HEK293 (cell line): ENCODE results near the gene BICC1.

Source experiments
- CTCF ChIA-PET: fragments of 350-600 bp; formaldehyde crosslinking; extraction: SDS; loops from one replicate; lab custom pipeline; 2021; ENCODE audit warnings: antibody characterized with exemption; lab: Yijun Ruan, JAX
- POLR2A ChIA-PET: fragments of 300-600 bp; formaldehyde crosslinking; extraction: SDS; loops from one replicate; lab custom pipeline; 2020; ENCODE audit warnings: antibody characterized with exemption, inconsistent platforms; lab: Yijun Ruan, JAX
- H3K27ac ChIP-seq: fragments of 200-500 bp; sonication (Bioruptor generic); 2 replicates; pipeline ENCODE4 v1.5.1; 2014; ENCODE audit warnings: low read depth, low read length, control low read depth, inconsistent platforms; ENCODE audit errors: extremely low read depth
- H3K36me3 ChIP-seq, 2 experiments: fragments of 200-500 bp in 1 of 2; sonication (Bioruptor generic) in 1 of 2; 1 replicate in 1 of 2; 2 replicates in 1 of 2; pipeline ENCODE4 v1.5.1; 2014 to 2017; ENCODE audit warnings: inconsistent platforms in 2 of 2, low read length in 2 of 2; ENCODE audit not compliant: control insufficient read depth in 2 of 2, insufficient read depth in 1 of 2
- H3K4me1 ChIP-seq: fragments of 200-500 bp; sonication (Bioruptor generic); 2 replicates; pipeline ENCODE4 v1.5.1; 2014; ENCODE audit warnings: mild to moderate bottlenecking, low read length, inconsistent platforms; ENCODE audit not compliant: control insufficient read depth, insufficient read depth
- H3K4me3 ChIP-seq: 2 replicates; pipeline ENCODE4 v1.5.1; 2011; ENCODE audit warnings: low read depth, mild to moderate bottlenecking, control low read depth, low read length, moderate library complexity
- H3K9me3 ChIP-seq: fragments of 200-500 bp; sonication (Bioruptor generic); 2 replicates; pipeline ENCODE4 v1.5.1; 2014; ENCODE audit warnings: low read depth, low read length, inconsistent platforms; ENCODE audit not compliant: control insufficient read depth, insufficient read depth
- GLIS1 ChIP-seq: fragments of 450-650 bp; formaldehyde crosslinking; IDR thresholded peaks from 2 replicates; pipeline ENCODE4 v1.5.1; 2016; ENCODE audit warnings: missing biosample characterization, missing genetic modification characterization
- KLF16 ChIP-seq: fragments of 450-650 bp; formaldehyde crosslinking; IDR thresholded peaks from 2 replicates; pipeline ENCODE4 v1.5.1; 2017; ENCODE audit warnings: missing biosample characterization, missing genetic modification characterization
- KLF8 ChIP-seq: fragments of 450-650 bp; formaldehyde crosslinking; IDR thresholded peaks from 2 replicates; pipeline ENCODE4 v1.5.1; 2016; ENCODE audit warnings: missing biosample characterization, missing genetic modification characterization
- PBX3 ChIP-seq: sonication (generic); formaldehyde crosslinking; IDR thresholded peaks from 2 replicates; pipeline ENCODE4 v1.8.1; 2022; ENCODE audit warnings: mild to moderate bottlenecking, moderate library complexity, missing genetic modification reagents
- PRDM6 ChIP-seq: fragments of 450-650 bp; formaldehyde crosslinking; IDR thresholded peaks from 2 replicates; pipeline ENCODE4 v1.5.1; 2017; ENCODE audit warnings: missing biosample characterization, missing genetic modification characterization
- SETDB1 ChIP-seq: IDR thresholded peaks from one replicate; pipeline ENCODE4 v1.6.1; 2017; ENCODE audit warnings: mild to moderate bottlenecking, low read length, moderate library complexity, mixed read lengths; ENCODE audit not compliant: insufficient read length
- WT1 ChIP-seq: fragments of 450-650 bp; formaldehyde crosslinking; IDR thresholded peaks from 2 replicates; pipeline ENCODE4 v1.5.1; 2016; ENCODE audit warnings: missing biosample characterization, missing genetic modification characterization
- YY2 ChIP-seq: fragments of 450-650 bp; formaldehyde crosslinking; IDR thresholded peaks from 2 replicates; pipeline ENCODE4 v1.5.1; 2016; ENCODE audit warnings: missing biosample characterization, missing genetic modification characterization
- ZNF146 ChIP-seq: fragments of 450-650 bp; formaldehyde crosslinking; IDR thresholded peaks from 2 replicates; pipeline ENCODE4 v1.5.1; 2016; ENCODE audit warnings: missing biosample characterization, missing genetic modification characterization
- ZNF148 ChIP-seq: fragments of 450-650 bp; formaldehyde crosslinking; IDR thresholded peaks from 2 replicates; pipeline ENCODE4 v1.5.0; 2017; ENCODE audit warnings: missing biosample characterization, missing genetic modification characterization, borderline replicate concordance
- ZNF223 ChIP-seq: fragments of 450-650 bp; formaldehyde crosslinking; IDR thresholded peaks from 2 replicates; pipeline ENCODE4 v1.5.1; 2016; ENCODE audit warnings: missing biosample characterization, missing genetic modification characterization
- ZNF24 ChIP-seq: fragments of 450-650 bp; formaldehyde crosslinking; IDR thresholded peaks from 2 replicates; pipeline ENCODE4 v1.5.1; 2016; ENCODE audit warnings: missing biosample characterization, missing genetic modification characterization
- ZNF266 ChIP-seq: fragments of 450-650 bp; formaldehyde crosslinking; IDR thresholded peaks from 2 replicates; pipeline ENCODE4 v1.5.1; 2016; ENCODE audit warnings: missing biosample characterization, missing genetic modification characterization, low read depth
- ZNF335 ChIP-seq: fragments of 450-650 bp; formaldehyde crosslinking; conservative IDR thresholded peaks from 2 replicates; pipeline ENCODE4 v1.5.1; 2016; ENCODE audit warnings: missing biosample characterization, missing genetic modification characterization
- ZNF398 ChIP-seq: fragments of 450-650 bp; formaldehyde crosslinking; IDR thresholded peaks from 2 replicates; pipeline ENCODE4 v1.5.1; 2017; ENCODE audit warnings: missing biosample characterization, missing genetic modification characterization
- ZNF433 ChIP-seq: fragments of 450-650 bp; formaldehyde crosslinking; IDR thresholded peaks from 2 replicates; pipeline ENCODE4 v1.5.1; 2016; ENCODE audit warnings: missing biosample characterization, missing genetic modification characterization, low read depth
- ZNF473 ChIP-seq: fragments of 450-650 bp; formaldehyde crosslinking; IDR thresholded peaks from 2 replicates; pipeline ENCODE4 v1.5.1; 2017; ENCODE audit warnings: missing biosample characterization, missing genetic modification characterization
- ZNF548 ChIP-seq: fragments of 450-650 bp; formaldehyde crosslinking; IDR thresholded peaks from 2 replicates; pipeline ENCODE4 v1.5.1; 2016; ENCODE audit warnings: missing biosample characterization, missing genetic modification characterization
- ZNF555 ChIP-seq: fragments of 450-650 bp; formaldehyde crosslinking; conservative IDR thresholded peaks from 2 replicates; pipeline ENCODE4 v1.5.1; 2017; ENCODE audit warnings: missing biosample characterization, mild to moderate bottlenecking, missing genetic modification characterization, inconsistent platforms
- ZNF624 ChIP-seq: fragments of 450-650 bp; formaldehyde crosslinking; IDR thresholded peaks from 2 replicates; pipeline ENCODE4 v1.5.1; 2017; ENCODE audit warnings: missing biosample characterization, missing genetic modification characterization
- ZNF747 ChIP-seq: fragments of 450-650 bp; formaldehyde crosslinking; IDR thresholded peaks from 2 replicates; pipeline ENCODE4 v1.5.1; 2016; ENCODE audit warnings: missing biosample characterization, missing genetic modification characterization

Gene BICC1

GRCh38 chr10:58776568-58777318, 264.1 kb downstream of the BICC1 start:
- Histone ChIP-seq H3K27ac (no peak overlapping the region), H3K4me3 (no peak overlapping the region), H3K4me1 (no peaks in the 10 kb centered on the region; the same call in 1 of the 2 replicates), H3K9me3 (no peaks in the 10 kb centered on the region), H3K36me3 (no peaks in the 10 kb centered on the region)
- POLR2A ChIA-PET = no interaction called here
- CTCF ChIA-PET = interaction anchor here (0.7 to 1.4 kb wide), 4 partner anchors 133 to 362 kb away, joined by 4 to 5 read pairs (median 4); no protein-coding TSS in a partner anchor
- TF ChIP-seq SETDB1 (no peak), GLIS1 (tag by site-specific recombination) (no peak), PRDM6 (tag by site-specific recombination) (no peak), YY2 (tag by site-specific recombination) (no peak), ZNF398 (tag by site-specific recombination) (no peak)

GRCh38 chr10:58778966-58779365, 266.3 kb downstream of the BICC1 start:
- H3K4me3 ChIP-seq = no peak overlapping the region
- POLR2A ChIA-PET = no interaction called here
- no peak overlapping the region for H3K27ac ChIP-seq
- H3K4me1 ChIP-seq = no peaks in the 10 kb centered on the region; the same call in 1 of the 2 replicates
- H3K36me3 ChIP-seq = no peaks in the 10 kb centered on the region
- H3K9me3 ChIP-seq = no peaks in the 10 kb centered on the region
- no peak for TF ChIP-seq ZNF548 (tag by site-specific recombination)
- no peak for TF ChIP-seq ZNF335
- TF ChIP-seq ZNF148 (tag by site-specific recombination) = no peak
- no peak for TF ChIP-seq GLIS1 (tag by site-specific recombination)
- no peak for TF ChIP-seq KLF16 (tag by site-specific recombination)
- no peak for TF ChIP-seq YY2 (tag by site-specific recombination)
- no peak for TF ChIP-seq ZNF624
- TF ChIP-seq PRDM6 (tag by site-specific recombination) = no peak
- no peak for TF ChIP-seq PBX3 (CRISPR knock-in tag)
- TF ChIP-seq ZNF146 (tag by site-specific recombination) = no peak
- TF ChIP-seq ZNF555 (tag by site-specific recombination) = no peak
- no peak for TF ChIP-seq ZNF223 (tag by site-specific recombination)
- no peak for TF ChIP-seq ZNF433 (tag by site-specific recombination)
- no peak for TF ChIP-seq ZNF266 (tag by site-specific recombination)
- no peak for TF ChIP-seq ZNF473
- no peak for TF ChIP-seq ZNF747
- TF ChIP-seq ZNF24 = no peak
- no peak for TF ChIP-seq WT1 (tag by site-specific recombination)
- no peak for TF ChIP-seq KLF8
- CTCF ChIA-PET = interaction anchor here (0.9 kb wide), 1 partner anchor 843 kb away, joined by 3 read pairs; no protein-coding TSS in a partner anchor
